HG02885 (cell line): ENCODE measurements around the gene DDX42.
A peak's percentile ranks its signal among the peaks of the same experiment; 100 is the strongest.

Experiments used
- ATAC-seq: cut with Tn5 transposase; IDR thresholded peaks from one replicate; pipeline ENCODE4 v1.9.1; 2021; ENCODE audit warnings: mild to moderate bottlenecking; ENCODE audit not compliant: unreplicated experiment, poor library complexity

The DDX42 gene, protein sequence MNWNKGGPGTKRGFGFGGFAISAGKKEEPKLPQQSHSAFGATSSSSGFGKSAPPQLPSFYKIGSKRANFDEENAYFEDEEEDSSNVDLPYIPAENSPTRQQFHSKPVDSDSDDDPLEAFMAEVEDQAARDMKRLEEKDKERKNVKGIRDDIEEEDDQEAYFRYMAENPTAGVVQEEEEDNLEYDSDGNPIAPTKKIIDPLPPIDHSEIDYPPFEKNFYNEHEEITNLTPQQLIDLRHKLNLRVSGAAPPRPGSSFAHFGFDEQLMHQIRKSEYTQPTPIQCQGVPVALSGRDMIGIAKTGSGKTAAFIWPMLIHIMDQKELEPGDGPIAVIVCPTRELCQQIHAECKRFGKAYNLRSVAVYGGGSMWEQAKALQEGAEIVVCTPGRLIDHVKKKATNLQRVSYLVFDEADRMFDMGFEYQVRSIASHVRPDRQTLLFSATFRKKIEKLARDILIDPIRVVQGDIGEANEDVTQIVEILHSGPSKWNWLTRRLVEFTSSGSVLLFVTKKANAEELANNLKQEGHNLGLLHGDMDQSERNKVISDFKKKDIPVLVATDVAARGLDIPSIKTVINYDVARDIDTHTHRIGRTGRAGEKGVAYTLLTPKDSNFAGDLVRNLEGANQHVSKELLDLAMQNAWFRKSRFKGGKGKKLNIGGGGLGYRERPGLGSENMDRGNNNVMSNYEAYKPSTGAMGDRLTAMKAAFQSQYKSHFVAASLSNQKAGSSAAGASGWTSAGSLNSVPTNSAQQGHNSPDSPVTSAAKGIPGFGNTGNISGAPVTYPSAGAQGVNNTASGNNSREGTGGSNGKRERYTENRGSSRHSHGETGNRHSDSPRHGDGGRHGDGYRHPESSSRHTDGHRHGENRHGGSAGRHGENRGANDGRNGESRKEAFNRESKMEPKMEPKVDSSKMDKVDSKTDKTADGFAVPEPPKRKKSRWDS

DNA sequence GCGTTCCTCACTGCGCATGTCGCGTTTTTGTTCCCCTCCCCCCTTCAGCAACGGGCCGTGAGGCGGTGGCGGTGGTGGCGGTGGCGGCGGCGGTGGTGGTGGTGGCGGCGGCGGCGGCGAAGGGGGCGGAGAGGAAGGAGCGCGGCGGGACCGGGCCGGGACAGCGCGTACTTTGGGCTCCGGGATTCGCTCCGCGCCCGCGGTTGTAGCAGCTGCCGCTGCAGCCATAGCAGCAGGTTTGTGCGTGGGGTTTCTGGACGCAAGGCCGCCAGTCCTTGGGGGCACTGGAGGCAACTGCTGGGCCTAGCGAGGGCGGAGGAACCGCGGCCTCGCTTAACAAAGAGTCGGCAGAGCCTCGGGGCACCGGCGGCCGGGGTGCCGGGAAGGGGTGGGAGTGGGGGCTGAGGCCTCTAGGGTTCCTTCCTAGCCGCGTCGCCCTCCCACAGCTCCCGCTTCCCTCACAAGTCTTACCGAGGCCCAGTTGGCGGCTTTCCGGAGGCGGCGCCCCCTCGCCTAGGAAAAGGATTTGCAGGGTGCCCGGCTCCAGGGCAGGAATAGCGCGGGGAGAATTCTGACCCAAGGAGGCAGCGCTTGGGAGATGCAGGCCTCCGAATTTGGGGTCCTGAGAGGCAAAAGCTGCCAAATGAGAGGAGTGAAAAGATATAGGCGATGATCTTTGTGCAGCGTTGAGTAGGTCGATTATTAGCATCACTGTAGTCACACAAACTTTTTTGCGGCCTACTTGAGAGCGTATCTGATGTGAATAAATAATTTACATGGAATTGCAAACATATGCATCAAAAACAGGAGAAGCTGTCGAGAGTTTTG, at the start of gene DDX42:
DDX42 (plus strand) TSS at position 30 of the 828 bp plus-strand sequence. CDS start 12,880 bp downstream, outside the sequence.
- ATAC-seq: peak; percentile 13

DNA sequence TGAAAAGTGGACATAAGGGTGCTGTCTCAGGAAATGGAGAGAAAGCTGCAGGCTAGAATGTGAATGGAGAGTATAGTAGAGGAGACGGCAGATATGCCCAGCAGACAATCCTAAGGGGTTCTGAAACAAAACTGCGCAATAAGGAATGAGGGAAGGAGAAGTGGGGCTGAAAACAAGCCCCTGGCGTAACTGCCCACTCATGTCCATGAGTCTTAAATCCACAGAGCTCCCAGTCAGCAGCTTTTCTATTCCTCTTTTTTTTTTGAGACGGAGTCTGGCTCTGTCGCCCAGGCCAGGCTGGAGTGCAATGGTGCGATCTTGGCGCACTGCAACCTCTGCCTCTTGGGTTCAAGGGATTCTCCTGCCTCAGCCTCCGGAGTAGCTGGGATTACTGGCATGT, 38.3 kb upstream of the DDX42 start:
- ATAC-seq: no peak

DNA sequence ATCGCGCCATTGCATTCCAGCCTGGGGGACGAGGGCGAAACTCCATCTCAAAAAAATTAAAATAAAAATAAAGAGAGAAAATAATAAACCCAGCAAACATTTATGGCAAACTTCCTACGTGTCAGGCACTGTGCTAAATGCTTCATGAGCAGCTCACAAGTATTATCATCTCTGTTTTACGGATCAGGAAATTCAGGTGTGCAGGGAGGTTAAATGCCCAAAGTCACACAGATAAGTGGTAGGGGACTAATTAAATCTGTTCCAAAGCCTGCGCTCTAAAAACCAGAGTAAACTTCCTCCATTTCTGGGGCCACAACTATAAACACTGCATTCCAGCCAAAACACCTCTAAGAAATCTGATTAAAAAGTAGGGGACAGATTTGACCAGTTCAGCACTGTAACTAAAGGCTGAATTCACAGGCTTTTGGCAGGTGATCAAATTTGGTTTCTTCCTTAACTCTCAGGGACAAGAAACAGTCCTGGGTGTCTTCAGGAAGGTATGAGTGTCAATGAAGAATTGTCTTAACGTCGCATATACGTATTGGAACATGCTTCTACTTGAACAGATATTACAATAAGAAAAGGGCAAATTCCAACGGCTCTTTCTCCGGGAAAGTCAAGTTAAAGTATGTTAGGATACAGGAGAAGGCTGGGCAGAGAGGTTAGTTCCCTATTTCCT, 33.4 kb upstream of the DDX42 start:
- ATAC-seq: no peak

DNA sequence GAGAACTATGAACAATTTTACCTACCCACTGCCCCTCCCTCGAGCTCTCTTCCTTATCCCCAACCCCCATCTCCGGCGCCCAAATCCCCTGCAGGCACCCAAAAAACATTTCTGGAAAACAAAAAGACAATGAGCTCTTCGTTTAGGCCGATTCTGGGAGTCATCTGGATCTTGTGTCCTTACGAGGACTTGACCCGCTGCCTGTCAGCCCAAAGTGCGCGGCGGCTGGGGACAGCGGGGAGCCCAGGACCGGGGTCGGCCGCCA, 32.9 kb upstream of the DDX42 start:
- peak; percentile 17 for ATAC-seq

DNA sequence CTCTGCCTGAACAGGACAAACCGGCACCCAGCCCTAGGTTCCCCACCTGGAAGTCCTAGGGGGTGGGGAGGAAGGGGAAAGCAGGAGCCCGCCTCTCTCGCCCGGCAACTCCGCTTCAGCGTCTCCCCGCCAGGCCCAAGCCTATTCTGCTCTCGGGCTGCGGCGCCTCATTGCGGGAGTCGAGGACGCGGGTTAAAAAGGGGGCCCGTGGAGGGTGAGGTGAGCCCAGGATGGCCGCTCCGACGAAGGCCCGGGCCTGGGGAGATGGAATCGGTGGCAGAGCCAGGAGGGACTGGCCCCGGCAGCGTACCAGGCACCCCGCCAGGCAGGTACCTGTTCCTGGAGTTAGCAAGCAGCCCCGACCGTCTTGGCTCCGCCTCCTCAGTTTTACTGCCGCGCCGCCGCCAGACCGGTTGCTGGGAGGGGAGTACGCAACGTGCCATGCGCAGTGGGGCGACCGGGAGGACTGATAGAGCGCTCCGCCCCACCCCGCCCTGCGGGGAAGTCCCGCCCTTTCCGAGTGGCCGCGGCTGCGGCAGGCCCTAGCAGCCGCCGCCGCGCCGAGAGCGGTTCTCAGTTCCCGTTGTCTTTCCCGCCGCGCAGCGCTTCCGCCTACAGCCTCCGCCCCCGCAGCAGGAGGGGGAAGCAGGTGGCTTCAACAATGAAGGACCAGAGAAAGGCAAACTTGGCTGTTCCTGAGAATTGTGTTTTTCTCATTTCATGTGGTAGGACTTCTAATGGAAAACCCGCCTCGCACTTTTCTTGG, 32.4 kb upstream of the DDX42 start, which contains the start of gene STRADA:
STRADA (minus strand) TSS at position 392 of the 766 bp plus-strand sequence. CDS start 13,430 bp downstream, outside the sequence.
- ATAC-seq: peak; percentile 88

DNA sequence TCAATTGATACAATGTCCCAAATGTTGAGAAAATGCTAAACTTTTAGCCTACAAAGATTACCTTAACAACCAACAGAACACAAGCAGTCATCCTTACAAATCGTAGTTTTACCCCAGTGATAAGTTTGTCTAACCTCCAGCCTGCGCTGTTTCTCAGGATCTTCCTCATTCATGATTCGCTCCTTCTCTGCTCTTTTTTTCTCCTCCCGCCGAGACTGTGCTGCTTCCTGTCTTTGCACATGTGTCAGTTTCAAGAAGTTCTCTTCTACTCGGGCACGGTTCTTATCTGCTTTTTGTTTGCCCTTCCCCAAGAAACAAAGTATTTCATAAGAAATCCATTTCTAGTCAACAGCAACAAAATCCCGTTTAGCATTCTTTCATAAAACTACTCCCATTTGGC, 22.2 kb upstream of the DDX42 start:
- ATAC-seq: no peak

DNA sequence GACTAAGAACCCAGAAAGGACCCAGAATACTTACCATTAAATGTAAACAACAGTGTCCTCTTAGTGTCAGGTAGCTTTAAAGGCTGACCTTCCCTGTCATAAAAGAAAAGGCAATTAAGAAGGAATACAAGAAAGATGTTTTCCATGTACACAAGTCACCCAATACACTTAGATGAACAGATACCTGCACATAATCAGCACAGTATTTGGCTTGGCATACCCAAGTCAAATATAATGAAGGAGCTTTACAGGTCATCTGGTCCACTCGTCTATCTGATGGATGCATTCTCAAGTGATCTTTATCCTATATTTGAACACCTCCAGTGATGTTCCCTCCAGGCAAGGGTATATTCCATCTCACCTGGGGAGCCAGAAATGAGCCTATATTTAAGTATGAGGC, 21.3 kb upstream of the DDX42 start:
- ATAC-seq: no peak

DNA sequence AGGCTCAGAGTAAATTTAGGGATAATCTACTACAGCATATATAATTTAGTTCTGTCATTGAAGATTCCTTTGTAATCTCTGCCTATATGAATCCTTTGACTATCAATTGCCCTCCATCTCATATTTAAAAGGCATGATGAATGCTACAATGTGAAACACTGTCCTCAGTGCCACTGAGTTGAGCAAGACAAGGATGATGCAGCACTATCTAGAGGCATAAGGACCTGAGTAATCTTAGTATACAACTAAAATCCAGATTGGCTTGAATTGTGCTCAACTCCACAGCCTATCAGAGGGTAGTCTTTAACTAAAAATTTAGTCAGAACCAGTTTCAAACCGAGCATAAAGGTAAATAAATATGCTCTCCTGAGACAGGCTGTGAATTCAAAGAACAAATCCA, 20.8 kb upstream of the DDX42 start:
- ATAC-seq: no peak

DNA sequence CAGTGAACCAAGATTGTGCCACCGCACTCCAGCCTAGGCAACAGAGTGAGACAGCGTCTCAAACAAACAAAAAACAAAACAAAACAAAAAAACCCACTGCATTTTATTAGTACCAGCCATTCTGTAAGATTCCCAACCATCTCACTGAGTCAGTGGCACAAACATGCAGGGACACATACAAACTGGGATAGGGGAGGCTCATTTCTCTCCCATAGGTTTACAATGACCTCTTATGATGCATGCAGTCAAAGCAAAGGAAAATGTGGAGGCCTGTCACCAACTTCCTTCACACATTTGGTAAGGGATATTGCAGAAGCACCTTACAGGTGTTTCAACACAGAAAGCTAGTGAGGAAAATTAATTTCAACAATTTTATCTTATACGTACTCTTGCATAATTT, 19.9 kb upstream of the DDX42 start:
- no peak for ATAC-seq

DNA sequence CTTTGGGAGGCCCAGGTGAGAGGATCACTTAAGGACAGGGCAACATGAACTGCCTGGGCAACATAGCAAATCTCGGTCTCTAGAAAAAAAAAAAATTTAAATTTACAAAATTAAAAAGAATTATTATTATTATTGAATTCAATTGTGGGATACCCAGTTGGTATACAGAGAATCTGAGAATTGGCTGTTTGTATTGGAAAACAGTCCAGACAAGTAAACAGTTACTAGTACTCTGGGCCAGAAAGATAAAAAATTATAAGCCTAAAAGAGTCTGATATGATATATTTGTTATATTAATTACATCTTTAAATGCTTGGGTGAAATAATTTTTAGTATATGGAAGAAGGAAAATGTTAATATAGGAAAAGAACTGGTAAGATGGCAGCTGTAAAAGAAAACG, 15.5 kb upstream of the DDX42 start:
- no peak for ATAC-seq

DNA sequence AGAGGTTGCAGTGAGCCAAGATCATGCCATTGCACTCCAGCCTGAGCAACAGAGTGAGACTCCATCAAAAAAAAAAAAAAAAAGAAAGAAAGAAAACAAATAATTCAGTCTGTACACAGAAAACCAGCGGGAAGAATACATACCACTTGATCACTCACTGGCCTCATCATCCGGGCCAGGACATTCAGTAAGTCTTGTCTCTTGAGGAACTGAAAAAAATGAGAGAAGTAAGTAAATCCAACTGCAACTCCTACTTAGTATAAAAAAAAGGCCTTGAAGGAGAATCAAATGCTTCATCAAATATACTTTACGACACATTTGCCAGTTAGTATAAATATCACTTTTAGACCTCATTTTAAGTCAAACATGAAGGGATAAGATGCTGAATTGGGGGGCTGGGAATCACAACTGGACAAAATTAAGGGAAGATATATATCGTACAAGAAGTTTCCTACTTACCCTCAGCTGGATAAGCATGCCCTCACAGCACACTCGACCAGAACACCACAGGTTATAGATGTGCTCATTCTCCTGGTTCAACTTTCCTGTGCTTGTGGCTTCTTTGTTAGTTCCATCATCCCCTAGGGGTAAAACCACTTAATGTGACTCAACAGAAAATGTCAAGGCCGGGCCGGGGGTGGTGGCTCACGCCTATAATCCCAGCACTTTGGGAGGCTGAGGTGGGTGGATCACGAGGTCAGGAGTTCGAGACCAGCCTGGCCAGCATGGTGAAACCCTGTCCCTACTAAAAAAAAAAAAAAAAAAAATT, 13.0 kb upstream of the DDX42 start:
- no peak for ATAC-seq

DNA sequence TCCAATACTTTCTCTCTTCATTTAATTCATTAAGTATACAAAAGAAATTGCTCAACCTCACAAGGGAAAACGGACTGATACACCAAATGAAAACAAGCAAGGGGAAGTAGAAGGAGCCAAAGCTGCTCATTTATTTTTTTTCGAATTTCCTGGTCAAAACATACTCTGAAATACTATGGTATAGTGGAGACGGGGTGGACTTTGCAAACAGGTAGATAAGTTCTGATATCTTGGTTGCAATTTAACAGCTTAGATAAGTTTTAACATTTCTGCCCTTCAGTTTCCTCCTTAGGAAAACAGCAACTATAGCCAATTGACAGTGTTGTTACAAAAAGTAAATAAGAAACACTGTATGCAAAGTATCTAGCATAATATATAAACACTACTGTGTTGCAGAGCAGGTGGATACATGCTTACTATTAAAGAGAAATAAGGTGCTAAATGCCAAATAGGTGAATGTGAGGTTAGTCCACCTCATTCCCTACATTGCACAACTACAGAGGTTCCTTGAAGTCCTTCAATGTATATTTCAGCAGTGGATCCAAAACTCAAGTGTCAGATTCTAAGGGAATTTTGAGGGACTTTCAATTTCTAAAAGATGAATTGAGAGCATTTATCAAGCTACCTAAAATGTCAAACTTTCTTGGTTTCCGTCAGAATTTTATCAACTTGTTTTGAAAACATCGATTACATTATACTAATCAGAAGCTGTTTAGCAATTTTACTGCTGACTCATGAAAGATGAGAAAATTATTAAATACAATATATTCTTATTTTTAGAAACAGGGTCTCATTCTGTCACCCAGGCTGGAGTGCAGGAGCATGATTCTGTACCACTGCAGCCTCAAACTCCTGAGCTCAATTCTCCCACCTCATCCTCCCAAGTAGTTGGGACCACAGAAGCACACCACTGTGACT, 11.6 kb upstream of the DDX42 start:
- no peak for ATAC-seq

DNA sequence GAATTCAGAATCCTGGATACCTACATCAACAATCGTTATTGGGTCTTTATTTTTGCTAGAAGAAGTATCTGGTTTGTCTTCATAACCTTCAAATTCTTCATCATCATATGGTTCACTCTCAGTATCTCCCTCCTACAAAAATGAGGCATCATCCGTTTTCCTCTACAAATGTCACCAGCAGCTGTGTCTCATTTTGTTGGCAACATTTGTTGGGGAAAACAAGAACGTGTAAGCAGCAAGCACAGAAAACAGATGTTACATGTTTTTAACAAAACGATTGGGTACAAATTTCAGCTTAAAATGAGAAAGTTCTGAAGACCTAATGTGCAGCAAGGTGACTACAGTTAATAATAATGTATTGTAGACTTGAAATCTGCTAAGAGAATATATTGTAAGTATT, 9.3 kb upstream of the DDX42 start:
- no peak for ATAC-seq

DNA sequence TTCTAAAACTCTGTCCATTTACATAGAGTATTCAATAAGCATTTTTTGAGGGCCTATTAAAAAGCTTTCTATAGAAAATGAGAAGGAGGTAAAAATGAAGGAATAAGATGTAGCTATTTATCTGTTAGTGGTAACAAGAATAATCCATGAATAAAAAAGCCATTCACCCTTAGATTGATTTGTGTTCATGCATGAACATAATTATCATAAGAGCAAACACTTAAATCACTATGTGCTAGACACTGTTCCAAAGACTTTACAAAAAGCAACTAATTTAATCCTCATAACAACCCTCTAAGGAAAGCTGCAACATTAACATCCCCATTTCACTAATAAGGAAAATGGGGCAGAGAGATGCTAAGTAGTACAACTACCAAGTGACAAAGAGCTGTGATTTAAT, 7.2 kb upstream of the DDX42 start:
- ATAC-seq: no peak

DNA sequence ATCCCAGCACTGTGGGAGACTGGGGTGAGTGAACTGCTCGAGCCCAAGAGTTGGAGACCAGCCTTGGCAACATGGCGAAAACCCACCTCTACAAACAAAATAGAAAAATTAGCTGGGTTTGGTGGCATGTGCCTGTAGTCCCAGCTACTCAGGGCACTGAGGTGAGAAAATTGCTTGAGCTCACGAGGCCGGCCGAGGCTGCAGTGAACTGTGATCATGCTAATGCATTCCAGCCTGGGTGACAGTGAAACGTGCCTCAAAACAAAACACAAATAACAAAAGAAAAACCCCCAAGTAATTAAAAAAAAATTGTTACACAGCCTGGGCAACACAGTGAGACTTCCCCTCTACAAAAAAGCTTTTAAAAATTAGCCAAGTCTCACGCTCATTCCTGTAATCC, 5.5 kb upstream of the DDX42 start:
- no peak for ATAC-seq

DNA sequence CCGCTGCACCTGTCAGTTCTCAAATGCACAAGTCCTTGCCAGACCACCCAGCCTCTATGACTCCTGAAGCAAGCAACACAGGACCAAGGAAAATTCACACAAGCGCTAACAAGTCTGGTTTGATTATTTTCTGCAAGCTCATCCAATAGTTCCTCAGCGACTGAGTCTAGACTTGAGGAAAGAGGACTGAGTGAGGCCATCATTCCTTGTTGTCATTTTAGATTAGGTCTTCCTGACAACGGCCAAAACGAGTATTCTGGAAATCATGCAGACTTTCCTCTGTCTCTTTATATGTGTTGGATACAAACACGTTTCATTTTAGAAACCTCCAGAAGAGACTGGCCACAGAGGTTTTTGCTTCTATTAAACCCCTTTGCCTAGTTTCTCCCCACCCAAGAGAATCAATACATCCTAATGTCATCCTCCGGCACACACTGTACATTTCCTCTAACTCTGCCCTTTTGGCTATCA, 1.1 kb upstream of the DDX42 start:
- ATAC-seq: no peak
